SK-N-MC (cell line): ENCODE measurements around the gene S100A13.

Source experiments
- EZH2 ChIP-seq: fragments of 200-600 bp; sonication (generic); IDR thresholded peaks from one replicate; pipeline ENCODE4 v1.6.1; 2017; ENCODE audit warnings: antibody characterized with exemption
- POLR2AphosphoS5 ChIP-seq: IDR thresholded peaks from 2 replicates; pipeline ENCODE4 v1.6.1; 2012; ENCODE audit warnings: mild to moderate bottlenecking, low read depth, low read length, borderline replicate concordance

DNA sequence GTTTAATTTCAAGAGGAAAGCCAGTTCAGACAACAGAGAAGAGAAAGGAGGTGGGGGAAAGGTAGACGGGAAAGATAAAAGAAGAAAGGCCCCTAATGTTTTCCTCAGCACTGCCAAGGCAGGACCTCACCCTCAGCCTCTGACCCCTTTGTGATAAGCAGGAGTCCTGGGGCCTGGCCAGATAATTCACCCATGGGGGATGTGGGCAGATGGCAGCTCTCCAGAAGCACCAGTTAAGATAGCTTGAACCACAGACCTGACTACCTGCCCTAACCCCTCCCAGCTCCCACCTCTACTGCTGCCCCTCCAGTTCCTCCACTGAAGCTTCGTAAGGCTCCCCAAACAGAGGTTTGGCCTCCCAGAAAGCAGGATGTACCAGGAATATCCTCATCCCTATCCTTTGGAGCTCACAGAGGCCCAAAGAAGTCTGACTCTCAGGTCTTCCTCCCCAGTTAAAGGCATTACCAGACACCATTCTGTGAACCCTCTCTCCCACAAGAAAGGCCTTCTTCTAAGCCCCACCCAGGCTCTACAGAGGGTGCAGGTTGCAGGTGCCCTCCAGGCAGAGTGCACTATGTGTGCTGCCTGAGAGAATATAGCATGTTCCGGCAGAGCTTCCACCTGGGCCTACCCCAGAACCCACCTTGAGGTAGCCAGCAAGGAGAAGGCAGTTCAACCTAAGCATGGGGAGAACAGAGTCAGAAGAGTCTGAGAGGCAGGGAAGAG, 22.0 kb upstream of the S100A13 start:
- TF ChIP-seq EZH2, result no peak
- TF ChIP-seq POLR2AphosphoS5, result 0 out of 2 replicates have a peak, but pooled peaks have one; percentile 38
